Hepatocyte (in vitro differentiated cells): ENCODE data around the gene RPS5. TPM values are rescaled to one million over a fixed set of nuclear protein-coding genes. Genes with fewer than 3 reads are reported as not detected.

ENCODE experiments used
- DNase-seq: peaks from one replicate; pipeline ENCODE4 v3.0.0-alpha.2; 2016; ENCODE audit warnings: low spot score
- H2AFZ ChIP-seq: fragments of 200-600 bp; sonication (generic); 2 replicates; pipeline ENCODE4 v1.6.0; 2016; ENCODE audit warnings: antibody characterized with exemption, mild to moderate bottlenecking
- H3K27ac ChIP-seq: fragments of 200-600 bp; sonication (generic); 2 replicates; pipeline ENCODE4 v1.5.1; 2016; ENCODE audit warnings: mild to moderate bottlenecking
- H3K27me3 ChIP-seq: fragments of 200-600 bp; sonication (generic); 2 replicates; pipeline ENCODE4 v1.6.1; 2016
- H3K36me3 ChIP-seq: fragments of 200-600 bp; sonication (generic); replicated peaks from 2 replicates; pipeline ENCODE4 v1.5.1; 2016; ENCODE audit warnings: low read depth; ENCODE audit not compliant: insufficient read depth
- H3K4me1 ChIP-seq: fragments of 200-600 bp; sonication (generic); 2 replicates; pipeline ENCODE4 v1.5.1; 2016; ENCODE audit warnings: mild to moderate bottlenecking, moderate library complexity; ENCODE audit not compliant: insufficient read depth
- H3K4me2 ChIP-seq: fragments of 200-600 bp; sonication (generic); 2 replicates; pipeline ENCODE4 v1.6.0; 2016
- H3K4me3 ChIP-seq: fragments of 200-600 bp; sonication (generic); 2 replicates; pipeline ENCODE4 v1.5.1; 2016; ENCODE audit warnings: mild to moderate bottlenecking
- H3K79me2 ChIP-seq: fragments of 200-600 bp; sonication (generic); 2 replicates; pipeline ENCODE4 v1.6.0; 2017; ENCODE audit warnings: mild to moderate bottlenecking
- H3K9me2 ChIP-seq: fragments of 200-600 bp; sonication (generic); replicated peaks from 2 replicates; pipeline ENCODE4 v1.6.0; 2017; ENCODE audit warnings: mild to moderate bottlenecking; ENCODE audit not compliant: insufficient read depth
- H3K9me3 ChIP-seq: fragments of 200-600 bp; sonication (generic); 2 replicates; pipeline ENCODE4 v1.5.1; 2016; ENCODE audit warnings: low read depth, mild to moderate bottlenecking
- H4K20me1 ChIP-seq: fragments of 200-600 bp; sonication (generic); 2 replicates; pipeline ENCODE4 v1.6.0; 2016; ENCODE audit warnings: mild to moderate bottlenecking; ENCODE audit not compliant: insufficient read depth, poor library complexity, severe bottlenecking
- EZH2 ChIP-seq: fragments of 200-600 bp; sonication (generic); IDR thresholded peaks from 2 replicates; pipeline ENCODE4 v1.6.1; 2016; ENCODE audit warnings: antibody characterized with exemption, mild to moderate bottlenecking, borderline replicate concordance
- EZH2phosphoT487 ChIP-seq: fragments of 200-600 bp; sonication (generic); IDR thresholded peaks from one replicate; pipeline ENCODE4 v1.6.1; 2018; ENCODE audit warnings: antibody characterized with exemption, mild to moderate bottlenecking, low read depth, moderate library complexity; ENCODE audit not compliant: unreplicated experiment, severe bottlenecking
- WGBS: methylation state at CpG from one replicate; pipeline ENCODE4 v1.1.6; 2016; ENCODE audit warnings: low lambda C conversion rate; ENCODE audit errors: missing lambda C conversion rate; 5-methylcytosine and 5-hydroxymethylcytosine counted together
- polyA plus RNA-seq: library from polyadenylated mRNA; unstranded; fragments of >200 nt; fragmentation: Nextera tagmentation; extraction: Ambion mirVana; gene quantifications from 2 replicates; pipeline ENCODE4 v1.2.1, GENCODE V29; 2016
- total RNA-seq: library from RNA; depleted of rRNA; stranded (reverse); fragments of >200 nt; gene quantifications from 2 replicates; pipeline ENCODE4 v1.2.3, GENCODE V29; 2014
- TF ChIP-seq, protein P1 (sequence below): fragments of 200-600 bp; sonication (generic); IDR thresholded peaks from 2 replicates; pipeline ENCODE4 v1.5.1; 2016; ENCODE audit warnings: antibody characterized with exemption, mild to moderate bottlenecking; ENCODE audit not compliant: poor library complexity

RPS5 gene
- total and polyA plus RNA-seq, 2 experiments from 2014 or later: 565 to 1,644 TPM

- Histone ChIP-seq H3K27ac (no peak overlapping the region), H3K9me2 (no peaks in the 10 kb centered on the region), H3K4me1 (peaks cover 8% of the 10 kb centered on the region), H2AFZ (no peak overlapping the region), H3K27me3 (peaks cover 4% of the 10 kb centered on the region), H3K4me2 (no peak overlapping the region), H3K36me3 (no peaks in the 10 kb centered on the region), H3K9me3 (no peaks in the 10 kb centered on the region), H3K4me3 (no peak overlapping the region), H4K20me1 (no peaks in the 10 kb centered on the region), H3K79me2 (peaks cover 18% of the 10 kb centered on the region)
- 98% methylated on average over 73 of the region's 84 CpGs for WGBS
- TF ChIP-seq, protein P1, sequence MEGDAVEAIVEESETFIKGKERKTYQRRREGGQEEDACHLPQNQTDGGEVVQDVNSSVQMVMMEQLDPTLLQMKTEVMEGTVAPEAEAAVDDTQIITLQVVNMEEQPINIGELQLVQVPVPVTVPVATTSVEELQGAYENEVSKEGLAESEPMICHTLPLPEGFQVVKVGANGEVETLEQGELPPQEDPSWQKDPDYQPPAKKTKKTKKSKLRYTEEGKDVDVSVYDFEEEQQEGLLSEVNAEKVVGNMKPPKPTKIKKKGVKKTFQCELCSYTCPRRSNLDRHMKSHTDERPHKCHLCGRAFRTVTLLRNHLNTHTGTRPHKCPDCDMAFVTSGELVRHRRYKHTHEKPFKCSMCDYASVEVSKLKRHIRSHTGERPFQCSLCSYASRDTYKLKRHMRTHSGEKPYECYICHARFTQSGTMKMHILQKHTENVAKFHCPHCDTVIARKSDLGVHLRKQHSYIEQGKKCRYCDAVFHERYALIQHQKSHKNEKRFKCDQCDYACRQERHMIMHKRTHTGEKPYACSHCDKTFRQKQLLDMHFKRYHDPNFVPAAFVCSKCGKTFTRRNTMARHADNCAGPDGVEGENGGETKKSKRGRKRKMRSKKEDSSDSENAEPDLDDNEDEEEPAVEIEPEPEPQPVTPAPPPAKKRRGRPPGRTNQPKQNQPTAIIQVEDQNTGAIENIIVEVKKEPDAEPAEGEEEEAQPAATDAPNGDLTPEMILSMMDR: no peak
- TF ChIP-seq EZH2phosphoT487 (no peak), EZH2 (no peak)
- DNase-seq: no peak
Observed at GRCh38 chr19:58350001-58350861, 36.8 kb upstream of the RPS5 start.

DNA sequence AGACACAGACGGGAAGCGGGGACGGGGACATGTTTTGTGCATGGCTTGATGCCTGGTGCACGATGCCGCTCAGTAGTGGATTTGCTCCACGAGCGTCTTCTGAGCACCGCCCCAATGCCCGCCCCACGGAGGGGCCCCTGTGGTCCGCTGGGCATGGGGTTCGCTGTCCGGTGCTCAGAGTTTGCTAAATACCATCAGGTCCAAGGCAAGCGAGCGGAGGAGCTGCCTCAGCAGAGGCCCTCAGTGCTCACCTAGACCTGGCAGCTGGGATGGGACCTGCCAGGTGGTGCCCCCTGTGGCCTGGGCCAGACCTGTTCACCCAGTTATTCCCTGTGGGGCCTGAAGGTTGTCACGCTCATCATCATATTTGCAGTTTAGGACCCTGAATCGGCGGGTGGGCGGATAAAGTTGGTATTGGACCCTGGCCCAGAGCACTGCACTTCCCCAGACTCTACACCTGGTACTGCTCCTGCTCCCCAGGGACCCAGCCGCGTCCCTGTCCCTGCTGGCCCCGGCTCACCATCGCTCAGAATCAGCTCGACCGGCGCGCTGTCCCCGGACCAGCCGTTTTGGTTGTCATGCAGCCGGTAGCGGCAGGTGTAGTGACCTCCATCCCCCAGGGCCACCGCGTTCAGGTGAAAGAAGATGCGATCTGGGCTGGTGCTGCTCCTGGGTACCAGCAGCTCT lies 36.1 kb upstream of the RPS5 start:
- H3K4me1 ChIP-seq: peaks cover 7% of the 10 kb centered on the region
- no peaks in the 10 kb centered on the region for H3K9me2 ChIP-seq
- H3K9me3 ChIP-seq: no peaks in the 10 kb centered on the region
- no peak overlapping the region for H3K27ac ChIP-seq
- H3K4me2 ChIP-seq: no peak overlapping the region
- H3K4me3 ChIP-seq: no peak overlapping the region
- TF ChIP-seq EZH2phosphoT487: no peak
- no peak for TF ChIP-seq EZH2
- TF ChIP-seq, protein P1: no peak
- no peaks in the 10 kb centered on the region for H4K20me1 ChIP-seq
- WGBS: 96% methylated on average over 32 of the region's 34 CpGs
- H3K27me3 ChIP-seq: peaks cover 4% of the 10 kb centered on the region
- no peak for DNase-seq
- peaks cover 18% of the 10 kb centered on the region for H3K79me2 ChIP-seq
- H3K36me3 ChIP-seq: no peaks in the 10 kb centered on the region
- no peak overlapping the region for H2AFZ ChIP-seq

DNA sequence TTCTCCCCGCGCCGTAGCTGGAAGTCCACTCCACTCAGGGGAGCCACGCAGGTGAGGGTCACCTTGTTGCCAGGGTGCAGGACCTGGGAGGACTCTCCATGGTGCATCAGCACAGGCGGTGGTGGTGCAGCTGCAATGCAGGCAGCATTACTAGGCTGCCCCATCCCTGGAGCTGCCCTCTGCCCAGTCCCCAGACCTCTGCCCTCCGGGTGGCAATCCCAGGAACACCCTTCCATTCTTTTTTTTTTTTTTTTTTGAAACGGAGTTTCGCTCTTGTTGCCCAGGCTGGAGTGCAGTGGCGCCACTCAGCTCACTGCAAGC lies 35.6 kb upstream of the RPS5 start:
- H3K9me2 ChIP-seq: no peaks in the 10 kb centered on the region
- H3K4me1 ChIP-seq: peaks cover 2% of the 10 kb centered on the region
- no peak for TF ChIP-seq EZH2phosphoT487
- TF ChIP-seq EZH2: no peak
- TF ChIP-seq, protein P1: no peak
- no peaks in the 10 kb centered on the region for H3K36me3 ChIP-seq
- H3K9me3 ChIP-seq: no peaks in the 10 kb centered on the region
- peaks cover 4% of the 10 kb centered on the region for H3K27me3 ChIP-seq
- H2AFZ ChIP-seq: no peak overlapping the region
- no peak for DNase-seq
- WGBS: 98% methylated on average over 8 of the region's 9 CpGs
- H3K4me2 ChIP-seq: no peak overlapping the region
- no peaks in the 10 kb centered on the region for H4K20me1 ChIP-seq
- H3K27ac ChIP-seq: no peak overlapping the region
- no peak overlapping the region for H3K4me3 ChIP-seq
- peaks cover 13% of the 10 kb centered on the region for H3K79me2 ChIP-seq
